Panc1 (cell line): ENCODE results near the gene FOCAD. TPM values are rescaled to one million over a fixed set of nuclear protein-coding genes. Genes with fewer than 3 reads are reported as not detected.

ENCODE experiments used
- ATAC-seq: fragments of 200-7000 bp; cut with Tn5 transposase; 2 replicates; pipeline ENCODE4 v1.9.1; 2020; ENCODE audit warnings: mild to moderate bottlenecking, moderate library complexity
- BruUV-seq: library from RNA; stranded (reverse); fragments of 400-500 nt; replicated peaks from 2 replicates; lab custom pipeline; 2021; lab: Mats Ljungman, UMichigan
- CTCF ChIA-PET: fragments of 300-600 bp; sonication (Branson Sonifier 250); formaldehyde crosslinking; loops from one replicate; lab custom pipeline; 2022; ENCODE audit warnings: antibody characterized with exemption; lab: Charles Lee
- POLR2A ChIA-PET: fragments of 300-600 bp; sonication (Branson Sonifier 250); formaldehyde crosslinking; loops from one replicate; lab custom pipeline; 2022; ENCODE audit warnings: antibody characterized with exemption; lab: Charles Lee
- DNase-seq: peaks from one replicate; pipeline ENCODE4 v3.0.0-alpha.2; 2010; ENCODE audit warnings: low read depth, low spot score
- H3K27ac ChIP-seq: 2 replicates; pipeline ENCODE4 v1.5.1; 2011; ENCODE audit warnings: mild to moderate bottlenecking, low read length, inconsistent platforms
- H3K27me3 ChIP-seq: fragments of 200-500 bp; sonication (Bioruptor generic); 2 replicates; pipeline ENCODE4 v1.6.0; 2014; ENCODE audit warnings: low read length, inconsistent platforms; ENCODE audit not compliant: control insufficient read depth, insufficient read depth
- H3K36me3 ChIP-seq: fragments of 200-500 bp; sonication (Bioruptor generic); 2 replicates; pipeline ENCODE4 v1.5.1; 2014; ENCODE audit warnings: inconsistent platforms, mild to moderate bottlenecking, low read length, moderate library complexity; ENCODE audit not compliant: control insufficient read depth, insufficient read depth
- H3K4me1 ChIP-seq: 2 replicates; pipeline ENCODE4 v1.5.1; 2011; ENCODE audit warnings: inconsistent platforms, mild to moderate bottlenecking, low read length, moderate library complexity; ENCODE audit not compliant: control insufficient read depth, insufficient read depth
- H3K4me3 ChIP-seq, 2 experiments: 2 replicates each; pipeline ENCODE4 v1.5.1; 2011 to 2012; ENCODE audit warnings: low read depth in 2 of 2, low read length in 2 of 2, mild to moderate bottlenecking in 2 of 2, inconsistent platforms in 1 of 2, moderate library complexity in 1 of 2
- H3K9me3 ChIP-seq: fragments of 200-500 bp; sonication (Bioruptor generic); 2 replicates; pipeline ENCODE4 v1.5.1; 2014; ENCODE audit warnings: low read depth, mild to moderate bottlenecking, inconsistent platforms, low read length, moderate library complexity; ENCODE audit not compliant: control insufficient read depth, insufficient read depth
- CTCF ChIP-seq: fragments of 450-650 bp; IDR thresholded peaks from 2 replicates; pipeline ENCODE4 v1.5.1; 2017; ENCODE audit warnings: mild to moderate bottlenecking
- POLR2AphosphoS5 ChIP-seq: IDR thresholded peaks from 2 replicates; pipeline ENCODE4 v1.6.1; 2012; ENCODE audit warnings: mild to moderate bottlenecking, low read depth, low read length, moderate library complexity
- REST ChIP-seq, 2 experiments: IDR thresholded peaks; 2 replicates each; pipeline ENCODE4 v1.6.1; 2011 to 2012; ENCODE audit warnings: low read depth in 2 of 2, control low read depth in 1 of 2, low read length in 1 of 2, mild to moderate bottlenecking in 1 of 2, moderate library complexity in 1 of 2; ENCODE audit not compliant: insufficient read depth in 1 of 2
- SIN3A ChIP-seq: IDR thresholded peaks from 2 replicates; pipeline ENCODE4 v1.6.1; 2012; ENCODE audit warnings: low read depth, mild to moderate bottlenecking, low read length, moderate library complexity, borderline replicate concordance; ENCODE audit not compliant: insufficient read depth
- TCF7L2 ChIP-seq: IDR thresholded peaks from 2 replicates; pipeline ENCODE4 v1.6.1; 2011; ENCODE audit warnings: mild to moderate bottlenecking, low read depth, low read length, inconsistent platforms
- in situ Hi-C: cut with HindIII; loops from 2 replicates; pipeline ENCODE4 v1.10.0; 2016; ENCODE audit warnings: low sequenced_read_pairs, low pct_unique_long_range_greater_than_20kb
- intact Hi-C: fragments of 100-400 bp; cut with micrococcal nuclease; formaldehyde crosslinking; loops from one replicate; pipeline ENCODE4 v1.10.0; 2022; ENCODE audit not compliant: unreplicated experiment
- total RNA-seq: library from RNA; stranded (reverse); gene quantifications from one replicate; pipeline ENCODE4 v1.2.1, GENCODE V29; 2021; ENCODE audit not compliant: unreplicated experiment

The FOCAD gene
- total RNA-seq, 1 experiment from 2014 or later, result 9.8 TPM

GRCh38 chr9:20646656-20647055 lies 37.4 kb upstream of the FOCAD start:
- Histone ChIP-seq H3K4me1 (no peaks in the 10 kb centered on the region), H3K4me3 (no peak overlapping the region), H3K27me3 (no peaks in the 10 kb centered on the region), H3K36me3 (no peaks in the 10 kb centered on the region), H3K27ac (no peak overlapping the region), H3K9me3 (no peaks in the 10 kb centered on the region)
- in situ Hi-C loops (no loop called here), intact Hi-C loops (no loop called here)
- no peak for TF ChIP-seq TCF7L2
- TF ChIP-seq CTCF, result no peak
- TF ChIP-seq REST (IDR thresholded peaks at IDR 0.05; ENCODE audit: insufficient read depth in 1 of 2, low read depth in 2 of 2, low read length in 1 of 2), result no peak
- TF ChIP-seq POLR2AphosphoS5, result no peak
- TF ChIP-seq SIN3A, result no peak
- ATAC-seq (no peak), DNase-seq (no peak)
- BruUV-seq, result no TSS peak
- ChIA-PET CTCF (no interaction called here), POLR2A (no interaction called here)

- Histone ChIP-seq H3K4me1 (no peaks in the 10 kb centered on the region), H3K27me3 (no peaks in the 10 kb centered on the region), H3K27ac (no peak overlapping the region), H3K4me3 (no peak overlapping the region), H3K36me3 (no peaks in the 10 kb centered on the region), H3K9me3 (no peaks in the 10 kb centered on the region)
- DNase-seq, result no peak
- no peak for ATAC-seq
- in situ Hi-C loops, result no loop called here
- ChIA-PET CTCF (no interaction called here), POLR2A (no interaction called here)
- TF ChIP-seq SIN3A (no peak), REST (IDR thresholded peaks at IDR 0.05; ENCODE audit: insufficient read depth in 1 of 2, low read depth in 2 of 2, low read length in 1 of 2) (no peak), TCF7L2 (no peak), CTCF (no peak), POLR2AphosphoS5 (no peak)
- BruUV-seq, result no TSS peak
- intact Hi-C loops, result no loop called here
These were observed 34.7 kb upstream of the FOCAD start for GRCh38 chr9:20649381-20649780.
